ENCODE data around the gene BUD31. TPM values are rescaled to one million over a fixed set of nuclear protein-coding genes. Genes with fewer than 3 reads are reported as not detected.
A peak's percentile ranks its signal among the peaks of the same experiment; 100 is the strongest.
"Not testable (repeated sequence)": the region's sequence is repeated elsewhere in the genome, so short reads cannot be mapped to it uniquely, and the experiment has no call there.

The BUD31 gene
- total RNA-seq, 1 experiment from 2014 or later: 109 TPM

DNA sequence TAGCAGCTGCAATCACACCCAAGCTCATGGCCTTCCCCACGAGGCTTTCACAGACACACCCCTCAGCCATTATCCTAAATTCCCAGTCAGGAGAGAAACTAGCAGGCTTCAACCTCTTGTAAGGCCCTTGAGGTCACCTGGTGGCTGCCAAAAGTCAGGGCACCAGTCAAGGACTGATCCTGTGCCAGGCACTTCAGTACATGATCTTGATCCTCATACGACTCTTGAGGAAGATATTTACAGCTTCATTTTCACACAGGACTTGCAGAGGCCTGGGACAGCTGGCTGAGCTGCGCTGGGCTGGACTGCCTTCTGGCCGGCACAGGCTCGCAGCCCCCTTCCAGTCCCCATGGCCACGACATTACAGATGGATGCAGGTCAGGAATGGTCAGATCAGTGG, 9.2 kb upstream of the BUD31 start:
- no peaks in the 10 kb centered on the region for H3K27me3 ChIP-seq (replicated peaks)
- no peaks in the 10 kb centered on the region for H3K4me1 ChIP-seq (replicated peaks)
- no peak overlapping the region for H3K4me3 ChIP-seq
- H3K27ac ChIP-seq: no peak overlapping the region
- H3K36me3 ChIP-seq: peaks cover 95% of the 10 kb centered on the region
- no peaks in the 10 kb centered on the region for H3K9me3 ChIP-seq (replicated peaks)
- DNase-seq (ENCODE audit: low read depth in 1 of 2, low spot score in 2 of 2): no peak

DNA sequence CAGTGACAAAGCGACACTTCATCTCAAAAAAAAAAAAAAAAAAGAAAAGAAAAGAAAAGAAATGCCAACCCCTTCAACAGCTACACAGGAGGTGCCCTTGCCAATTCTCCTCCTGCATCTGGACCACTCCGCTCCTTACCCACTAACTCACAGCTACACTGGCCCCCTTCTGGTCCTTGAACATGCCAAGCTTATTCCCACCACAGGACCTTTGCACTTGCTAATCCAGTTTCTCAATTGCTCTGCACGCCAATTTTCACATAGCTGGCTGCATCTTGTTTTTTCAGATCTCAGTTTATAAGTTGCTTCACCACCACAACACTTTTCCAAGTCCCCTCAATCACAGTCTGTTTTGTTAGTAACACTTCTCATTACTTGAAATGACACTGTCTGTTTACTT, 5.9 kb upstream of the BUD31 start:
- Histone ChIP-seq H3K4me3 (no peak overlapping the region), H3K9me3 (replicated peaks) (no peaks in the 10 kb centered on the region), H3K27ac (no peak overlapping the region), H3K36me3 (peaks cover 88% of the 10 kb centered on the region), H3K4me1 (replicated peaks) (peaks cover 9% of the 10 kb centered on the region), H3K27me3 (replicated peaks) (no peaks in the 10 kb centered on the region)
- no peak for DNase-seq (ENCODE audit: low read depth in 1 of 2, low spot score in 2 of 2)

DNA sequence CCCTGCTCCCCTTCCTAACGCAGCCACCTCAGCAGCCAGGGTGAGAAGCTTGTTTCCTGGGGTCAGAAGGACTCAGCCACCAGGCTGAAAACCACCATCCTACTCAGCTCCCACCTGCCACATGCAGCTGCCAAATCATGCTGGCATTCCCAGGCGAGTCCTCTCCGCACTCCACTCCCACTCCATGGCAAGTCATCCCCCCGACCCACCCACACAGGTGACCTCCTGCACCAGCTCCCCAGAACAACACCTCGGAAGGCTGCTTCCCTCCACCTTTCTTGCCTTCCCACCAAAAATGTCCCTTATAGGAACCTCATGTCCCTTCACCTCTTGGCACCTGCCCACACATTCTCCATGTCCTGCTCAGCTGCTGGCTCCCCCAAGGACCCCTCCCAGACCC, 5.0 kb upstream of the BUD31 start:
- Histone ChIP-seq H3K27me3 (replicated peaks) (no peaks in the 10 kb centered on the region), H3K9me3 (replicated peaks) (no peaks in the 10 kb centered on the region), H3K4me1 (replicated peaks) (peaks cover 9% of the 10 kb centered on the region), H3K4me3 (no peak overlapping the region), H3K27ac (no peak overlapping the region), H3K36me3 (peaks cover 83% of the 10 kb centered on the region)
- no peak for DNase-seq (ENCODE audit: low read depth in 1 of 2, low spot score in 2 of 2)

DNA sequence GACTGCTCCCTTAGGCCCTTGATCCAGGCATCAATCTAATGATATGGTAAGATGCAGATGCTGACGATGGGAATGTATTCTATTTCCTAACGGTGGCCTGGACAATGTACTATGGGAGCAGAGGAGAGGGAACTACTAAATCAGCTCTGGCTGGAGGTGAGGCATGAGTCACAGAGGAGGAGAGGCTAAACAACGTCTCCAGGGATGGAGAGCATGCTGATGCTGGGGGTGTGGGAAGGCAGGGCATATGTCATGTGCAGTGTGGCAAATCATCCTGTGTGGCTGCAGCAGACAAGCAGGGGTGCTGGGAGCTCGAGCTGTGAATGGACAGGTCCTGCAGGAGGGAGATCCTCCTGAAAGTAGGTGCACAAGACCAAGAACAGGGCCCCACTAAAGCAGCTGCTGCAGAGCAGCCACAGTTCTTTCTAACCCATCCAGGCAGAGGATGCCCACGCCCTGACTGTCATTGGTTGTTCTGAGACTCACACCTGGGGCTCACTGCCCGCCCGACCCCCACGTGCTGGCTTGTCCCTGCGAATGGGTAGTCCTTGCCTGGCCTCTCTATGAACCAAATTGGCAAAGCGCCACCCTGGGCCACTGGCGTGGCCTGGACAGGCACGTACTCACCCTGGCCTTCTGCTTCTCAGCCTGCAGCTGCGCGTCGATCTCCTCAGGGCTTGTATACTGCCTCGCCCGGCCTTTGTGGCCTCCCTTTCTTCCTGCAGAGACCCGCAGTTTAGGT, 4.4 kb upstream of the BUD31 start:
- Histone ChIP-seq H3K4me3 (no peak overlapping the region), H3K27me3 (replicated peaks) (no peaks in the 10 kb centered on the region), H3K9me3 (replicated peaks) (no peaks in the 10 kb centered on the region), H3K36me3 (peaks cover 80% of the 10 kb centered on the region), H3K27ac (no peak overlapping the region), H3K4me1 (replicated peaks) (peaks cover 9% of the 10 kb centered on the region)
- DNase-seq (ENCODE audit: low read depth in 1 of 2, low spot score in 2 of 2): no peak

DNA sequence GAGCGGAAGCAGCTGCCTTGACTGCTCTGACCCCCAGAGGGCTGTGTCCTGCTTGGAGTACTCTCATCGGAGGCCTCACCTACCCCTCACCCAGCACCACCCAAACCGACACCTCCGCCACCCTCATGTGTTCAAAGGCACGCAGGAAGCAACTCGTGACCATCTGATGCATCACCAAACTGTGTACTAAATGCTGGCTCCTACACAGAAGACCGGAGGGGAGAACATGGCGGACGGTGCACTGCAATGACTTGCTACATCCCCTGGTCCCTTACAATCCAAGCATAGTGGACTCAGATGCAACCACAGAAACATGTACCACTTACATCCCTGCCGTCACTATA, 3.8 kb upstream of the BUD31 start:
- H3K36me3 ChIP-seq: peaks cover 76% of the 10 kb centered on the region
- H3K4me3 ChIP-seq: no peak overlapping the region
- no peaks in the 10 kb centered on the region for H3K9me3 ChIP-seq (replicated peaks)
- H3K4me1 ChIP-seq (replicated peaks): peaks cover 9% of the 10 kb centered on the region
- no peak for DNase-seq (ENCODE audit: low read depth in 1 of 2, low spot score in 2 of 2)
- H3K27me3 ChIP-seq (replicated peaks): no peaks in the 10 kb centered on the region
- no peak overlapping the region for H3K27ac ChIP-seq

DNA sequence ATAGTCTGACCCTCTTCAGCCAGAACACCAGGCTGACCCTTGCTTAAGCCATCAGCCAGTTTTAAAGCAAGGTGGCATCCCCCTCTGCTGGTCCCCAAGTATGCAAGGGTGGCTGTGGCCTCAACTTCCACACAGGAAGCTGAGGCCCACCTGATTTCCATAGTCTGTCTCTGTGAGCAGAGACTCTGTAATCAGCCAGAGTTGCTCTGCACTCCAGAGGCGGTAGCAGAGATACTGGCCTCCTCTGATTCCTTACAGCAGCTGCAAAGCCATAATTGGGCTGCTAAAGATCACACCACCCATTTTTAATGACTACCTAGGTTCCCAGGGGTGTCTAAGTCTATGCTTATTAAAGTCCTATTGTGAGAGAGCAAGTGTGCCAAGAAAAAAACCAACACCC, 2.2 kb upstream of the BUD31 start:
- peaks cover 9% of the 10 kb centered on the region for H3K4me1 ChIP-seq (replicated peaks)
- no peak for DNase-seq (ENCODE audit: low read depth in 1 of 2, low spot score in 2 of 2)
- no peaks in the 10 kb centered on the region for H3K27me3 ChIP-seq (replicated peaks)
- no peak overlapping the region for H3K27ac ChIP-seq
- H3K9me3 ChIP-seq (replicated peaks): no peaks in the 10 kb centered on the region
- H3K4me3 ChIP-seq: peak overlapping the region; percentile 91
- peaks cover 76% of the 10 kb centered on the region for H3K36me3 ChIP-seq

DNA sequence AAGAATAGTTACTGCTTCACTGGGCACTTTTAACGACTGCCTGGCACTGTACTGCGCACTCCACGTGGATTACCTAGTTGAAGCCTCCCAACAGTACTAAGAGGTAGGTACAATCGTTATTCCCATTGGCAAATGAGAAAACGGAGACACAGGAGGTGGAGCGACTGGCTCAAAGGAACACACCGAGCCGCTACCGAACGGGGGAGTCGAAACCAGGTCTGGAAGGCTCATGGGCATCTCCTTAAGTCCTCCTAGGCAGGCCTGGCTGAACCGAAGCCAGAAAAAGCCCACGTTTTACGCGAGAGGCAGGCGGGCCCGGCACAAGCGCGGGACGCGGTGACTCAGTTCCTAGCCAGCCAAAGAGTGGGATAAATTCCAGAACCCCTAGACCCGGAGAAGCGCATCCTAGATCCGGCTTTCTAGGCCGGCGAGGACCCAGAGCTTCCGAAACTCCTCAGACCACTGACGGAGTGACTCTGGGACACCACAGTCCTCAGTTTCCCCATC, 844 bp upstream of the BUD31 start:
- Histone ChIP-seq H3K4me1 (replicated peaks) (peaks cover 9% of the 10 kb centered on the region), H3K9me3 (replicated peaks) (no peaks in the 10 kb centered on the region), H3K27ac (peak overlapping the region; percentile 100), H3K36me3 (peaks cover 76% of the 10 kb centered on the region), H3K4me3 (peak overlapping the region; percentile 91), H3K27me3 (replicated peaks) (no peaks in the 10 kb centered on the region)
- peak in 1 of 2 experiments; percentile 70 for DNase-seq (ENCODE audit: low read depth in 1 of 2, low spot score in 2 of 2)

DNA sequence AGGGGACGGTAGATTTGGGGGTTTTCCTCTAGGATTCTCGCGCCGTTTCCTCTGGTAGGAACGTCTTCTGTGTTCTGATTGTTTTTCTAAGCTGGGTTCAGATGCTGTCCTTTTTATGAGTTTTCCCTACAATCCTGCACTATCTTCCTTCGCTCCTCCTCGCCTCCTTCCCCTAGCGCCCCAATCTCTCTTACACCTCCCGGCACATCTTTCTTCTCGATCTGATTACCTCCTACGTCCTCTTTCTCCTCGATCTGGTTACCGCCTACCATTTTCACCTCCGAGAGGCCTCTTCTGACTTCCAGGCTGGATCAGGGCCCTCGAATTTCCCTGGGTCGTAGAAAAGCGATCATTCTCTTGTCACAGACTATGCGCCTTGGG, 413 bp downstream of the BUD31 start:
- Histone ChIP-seq H3K4me3 (peak overlapping the region; percentile 91), H3K36me3 (peaks cover 76% of the 10 kb centered on the region), H3K4me1 (replicated peaks) (peaks cover 9% of the 10 kb centered on the region), H3K27ac (peak overlapping the region; percentile 100), H3K27me3 (replicated peaks) (no peaks in the 10 kb centered on the region), H3K9me3 (replicated peaks) (no peaks in the 10 kb centered on the region)
- no peak for DNase-seq (ENCODE audit: low read depth in 1 of 2, low spot score in 2 of 2)

DNA sequence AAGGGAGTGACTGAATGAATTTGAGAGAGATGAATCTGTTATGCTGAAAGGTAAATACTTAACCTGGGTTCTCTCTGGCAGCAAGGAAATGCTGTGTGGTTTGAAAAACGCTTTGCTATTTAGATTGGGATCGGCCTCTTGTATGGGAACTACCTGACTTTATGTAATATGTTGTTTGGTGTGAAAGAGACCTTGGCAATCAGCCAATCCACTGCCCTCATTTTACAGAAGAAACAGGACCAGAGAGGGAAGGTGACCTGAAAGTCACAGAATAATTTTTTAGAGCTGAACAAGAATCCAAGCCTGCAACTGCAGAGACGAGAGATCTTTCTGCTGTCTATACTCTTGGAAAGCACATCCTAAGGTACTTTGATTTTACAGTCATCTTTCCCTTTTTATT, 1.0 kb downstream of the BUD31 start:
- Histone ChIP-seq H3K9me3 (replicated peaks) (no peaks in the 10 kb centered on the region), H3K4me3 (peak overlapping the region; percentile 91), H3K36me3 (peaks cover 76% of the 10 kb centered on the region), H3K4me1 (replicated peaks) (peaks cover 9% of the 10 kb centered on the region), H3K27me3 (replicated peaks) (no peaks in the 10 kb centered on the region), H3K27ac (peak overlapping the region; percentile 100; the same call in 1 of the 2 replicates)
- no peak for DNase-seq (ENCODE audit: low read depth in 1 of 2, low spot score in 2 of 2)

DNA sequence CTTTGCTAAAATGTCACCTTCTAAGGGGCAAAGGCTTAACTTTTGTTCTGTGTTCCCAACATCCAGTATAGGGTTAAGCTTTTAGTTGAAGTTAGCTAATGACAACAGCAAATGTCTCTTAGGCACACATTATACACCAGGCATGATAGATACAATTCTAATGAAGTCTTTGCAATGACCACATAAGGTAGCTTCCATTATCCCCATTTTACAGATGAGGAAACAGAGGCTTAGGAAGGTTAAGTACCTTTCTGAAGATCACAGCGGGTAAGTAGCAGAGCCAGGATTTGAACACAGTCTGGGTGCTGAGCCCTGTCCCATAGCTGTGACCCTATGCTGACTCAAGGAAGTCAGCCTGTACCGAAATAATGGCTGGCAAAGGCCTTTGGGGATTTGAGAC, 1.9 kb downstream of the BUD31 start:
- Histone ChIP-seq H3K27ac (no peak overlapping the region), H3K4me3 (no peak overlapping the region)

DNA sequence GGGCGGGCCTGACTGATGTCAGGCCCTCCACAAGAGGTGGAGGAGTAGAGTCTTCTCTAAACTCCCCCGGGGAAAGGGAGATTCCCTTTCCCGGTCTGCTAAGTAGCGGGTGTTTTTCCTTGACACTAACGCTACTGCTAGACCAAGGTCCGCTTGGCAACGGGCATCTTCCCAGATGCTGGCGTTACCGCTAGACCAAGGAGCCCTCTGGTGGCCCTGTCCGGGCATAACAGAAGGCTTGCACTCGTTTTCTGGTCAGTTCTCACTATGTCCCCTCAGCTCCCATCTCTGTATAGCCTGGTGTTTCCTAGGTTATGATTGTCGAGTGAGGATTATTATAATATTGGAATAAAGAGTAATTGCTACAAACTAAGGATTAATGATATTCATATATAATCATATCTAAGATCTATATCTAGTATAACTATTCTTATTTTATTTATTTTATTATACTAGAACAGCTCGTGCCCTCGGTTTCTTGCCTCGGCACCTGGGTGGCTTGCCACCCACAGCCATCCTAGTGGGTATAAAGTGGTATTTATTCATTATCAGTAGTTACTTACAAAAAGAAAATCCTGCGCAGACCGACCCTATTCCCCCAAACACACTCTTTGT, 6.9 kb downstream of the BUD31 start:
- H3K27ac ChIP-seq; H3K4me3 ChIP-seq; H3K27me3 ChIP-seq (replicated peaks); H3K9me3 ChIP-seq (replicated peaks); H3K4me1 ChIP-seq (replicated peaks): not testable (repeated sequence)
- peak; percentile 33 to 75 for DNase-seq (ENCODE audit: low read depth in 1 of 2, low spot score in 2 of 2)
- H3K36me3 ChIP-seq: peaks cover 96% of the 10 kb centered on the region

More for the DNA sequence above, 1.9 kb downstream of the BUD31 start:
- DNase-seq (ENCODE audit: low read depth in 1 of 2, low spot score in 2 of 2): no peak
- Histone ChIP-seq H3K27me3 (replicated peaks) (no peaks in the 10 kb centered on the region), H3K36me3 (peaks cover 77% of the 10 kb centered on the region), H3K9me3 (replicated peaks) (no peaks in the 10 kb centered on the region), H3K4me1 (replicated peaks) (peaks cover 9% of the 10 kb centered on the region)

DNA sequence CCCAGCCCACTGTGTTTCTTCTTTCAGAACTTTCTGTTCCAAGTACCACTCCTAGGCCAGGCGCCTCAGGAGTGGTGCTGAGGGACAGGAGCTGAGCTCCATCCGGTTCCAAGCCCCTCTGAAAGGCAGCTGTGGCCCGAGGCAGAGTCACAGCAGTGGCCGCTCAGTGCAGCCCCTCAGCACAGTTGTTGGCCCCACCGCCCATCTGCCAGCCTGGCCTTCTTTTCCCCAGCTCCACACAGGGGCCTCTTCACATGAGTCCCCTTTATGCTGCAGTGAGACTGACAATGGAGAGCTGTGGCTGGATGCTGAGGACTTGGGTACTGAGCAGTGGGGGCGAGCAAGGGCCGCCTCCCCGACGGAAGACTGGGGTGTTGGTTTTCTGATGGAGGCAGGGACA, 9.5 kb downstream of the BUD31 start:
- H3K27me3 ChIP-seq (replicated peaks): no peaks in the 10 kb centered on the region
- H3K4me1 ChIP-seq (replicated peaks): no peaks in the 10 kb centered on the region
- DNase-seq (ENCODE audit: low read depth in 1 of 2, low spot score in 2 of 2): no peak
- no peak overlapping the region for H3K27ac ChIP-seq
- H3K9me3 ChIP-seq (replicated peaks): no peaks in the 10 kb centered on the region
- H3K4me3 ChIP-seq: no peak overlapping the region
- H3K36me3 ChIP-seq: peaks cover 88% of the 10 kb centered on the region

DNA sequence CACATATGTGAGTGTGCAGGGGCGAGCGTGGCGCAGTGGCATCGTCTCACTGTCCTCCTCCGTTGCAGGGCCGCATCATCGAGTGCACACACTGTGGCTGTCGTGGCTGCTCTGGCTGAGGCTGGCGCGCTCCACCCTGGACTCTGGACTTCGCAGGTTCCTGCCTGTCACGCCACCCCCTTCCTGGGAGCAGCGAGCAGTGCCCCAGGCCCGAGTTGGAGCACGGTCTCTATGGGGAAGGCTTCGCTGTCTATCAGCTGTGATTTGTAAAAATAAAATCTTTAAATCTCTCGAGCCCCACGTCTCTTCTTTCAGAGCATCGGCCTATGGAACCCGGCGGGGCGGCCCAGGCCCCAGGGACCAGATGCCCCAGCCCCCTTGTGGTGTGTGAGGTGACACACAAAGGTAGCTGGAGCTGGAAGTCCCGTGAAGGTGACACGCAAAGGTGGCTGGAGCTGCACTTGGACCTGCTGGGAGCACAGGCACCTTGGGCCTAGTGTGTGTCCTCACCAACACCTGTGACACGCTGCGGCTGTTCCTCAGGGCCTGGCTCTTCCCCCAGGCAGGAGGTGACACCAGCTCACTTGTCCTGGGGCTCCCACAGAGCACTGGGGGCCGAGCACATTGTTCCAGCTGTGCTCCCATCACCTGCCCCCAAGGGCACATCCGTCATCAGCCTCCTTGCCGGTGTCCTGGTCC, 10.7 kb downstream of the BUD31 start:
- H3K9me3 ChIP-seq (replicated peaks): no peaks in the 10 kb centered on the region
- no peaks in the 10 kb centered on the region for H3K27me3 ChIP-seq (replicated peaks)
- H3K4me3 ChIP-seq: no peak overlapping the region
- H3K4me1 ChIP-seq (replicated peaks): no peaks in the 10 kb centered on the region
- no peak for DNase-seq (ENCODE audit: low read depth in 1 of 2, low spot score in 2 of 2)
- peaks cover 88% of the 10 kb centered on the region for H3K36me3 ChIP-seq
- H3K27ac ChIP-seq: no peak overlapping the region

DNA sequence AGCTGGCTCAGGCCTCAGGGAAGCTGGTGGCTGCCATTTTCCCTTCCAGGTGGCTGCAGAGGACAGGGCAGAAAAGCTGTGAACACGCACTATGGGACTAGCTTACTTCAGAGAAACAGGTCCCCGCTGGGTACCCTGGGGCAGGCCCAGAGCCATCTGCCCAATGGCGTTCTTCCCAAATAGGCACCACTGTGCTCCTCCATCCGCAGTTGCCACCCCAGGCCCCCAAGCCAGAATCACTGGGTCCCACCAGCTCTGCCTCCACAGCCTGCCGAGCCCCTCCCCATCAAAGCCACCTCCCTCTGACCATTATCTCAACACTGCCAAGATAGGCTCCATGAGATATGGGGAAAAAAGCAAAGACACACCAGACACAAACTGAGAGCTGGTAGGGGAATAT, 11.4 kb downstream of the BUD31 start:
- no peak for DNase-seq (ENCODE audit: low read depth in 1 of 2, low spot score in 2 of 2)
- Histone ChIP-seq H3K4me1 (replicated peaks) (no peaks in the 10 kb centered on the region), H3K9me3 (replicated peaks) (no peaks in the 10 kb centered on the region), H3K36me3 (peaks cover 88% of the 10 kb centered on the region), H3K27ac (no peak overlapping the region), H3K27me3 (replicated peaks) (no peaks in the 10 kb centered on the region), H3K4me3 (no peak overlapping the region)

Measured in SJSA1 (cell line).